SU-DHL-6 (cell line): Measurements from ENCODE around the gene GPI.

Experiments used
- CTCF ChIP-seq: fragments of 200-600 bp; sonication (generic); IDR thresholded peaks from one replicate; pipeline ENCODE4 v1.5.1; 2017; ENCODE audit warnings: antibody characterized with exemption, mild to moderate bottlenecking, low read length, moderate library complexity; ENCODE audit not compliant: insufficient read depth, poor library complexity, severe bottlenecking
- EZH2phosphoT487 ChIP-seq: fragments of 200-600 bp; sonication (generic), shearing (Covaris generic); conservative IDR thresholded peaks from 2 replicates; pipeline ENCODE4 v1.6.1; 2018; ENCODE audit warnings: mild to moderate bottlenecking, antibody characterized with exemption, low read length, moderate library complexity, mixed read lengths

- TF ChIP-seq EZH2phosphoT487 = no peak
- TF ChIP-seq CTCF = no peak
Observed at GRCh38 chr19:34397853-34398252, 32.9 kb downstream of the GPI start.
